H1 (cell line): ENCODE data around the gene PF4V1. TPM values are rescaled to one million over a fixed set of nuclear protein-coding genes. Genes with fewer than 3 reads are reported as not detected.

Experiments
- BACH1 ChIP-seq: IDR thresholded peaks from 2 replicates; pipeline ENCODE4 v1.6.1; 2012; ENCODE audit warnings: low read length, improper control_type of control experiment
- CBX5 ChIP-seq: fragments of 300-800, 300-1000 bp; sonication (generic); IDR thresholded peaks from 2 replicates; pipeline ENCODE4 v1.7.1; 2016; ENCODE audit warnings: antibody characterized with exemption, low read length, low read depth
- CTBP2 ChIP-seq: IDR thresholded peaks from 2 replicates; pipeline ENCODE4 v1.7.0; 2011; ENCODE audit warnings: borderline replicate concordance, mild to moderate bottlenecking, moderate library complexity, mixed read lengths, low read length; ENCODE audit not compliant: insufficient read depth, insufficient read length
- GABPA ChIP-seq: IDR thresholded peaks from 2 replicates; pipeline ENCODE4 v1.6.1; 2011; ENCODE audit warnings: mild to moderate bottlenecking, low read length, moderate library complexity, borderline replicate concordance; ENCODE audit not compliant: insufficient read depth
- GTF2F1 ChIP-seq: IDR thresholded peaks from 2 replicates; pipeline ENCODE4 v1.6.1; 2012; ENCODE audit warnings: low read depth, low read length, improper control_type of control experiment, borderline replicate concordance
- YY1 ChIP-seq: IDR thresholded peaks from 2 replicates; pipeline ENCODE4 v1.6.1; 2011; ENCODE audit warnings: low read depth, mild to moderate bottlenecking, low read length
- polyA plus RNA-seq, 7 experiments: library from polyadenylated mRNA; depleted of rRNA in 3 of 7; stranded (reverse) in 5 of 7; unstranded in 2 of 7; fragments of >200 nt in 5 of 7; fragments of 200-250 nt in 2 of 7; gene quantifications; 1 replicate in 5 of 7; 2 replicates in 1 of 7; 4 replicates in 1 of 7; pipeline versions ENCODE4 v1.2.1 to v1.2.3, GENCODE V29; 2011 to 2013; ENCODE audit warnings: missing spikeins in 2 of 7, mixed read lengths in 2 of 7
- total RNA-seq: library from RNA; stranded (reverse); fragmentation: NEBNext Ultra II Directional; extraction: Animal tissue kit (Norgen Biotek cat#: 25700); gene quantifications from 2 replicates; pipeline ENCODE4 v1.2.1, GENCODE V29; 2021

The PF4V1 gene
- total and polyA plus RNA-seq, 2 of the 8 experiments (the other 6 are each of a cell fraction or from before 2014, with no cell fraction given), result not detected

DNA sequence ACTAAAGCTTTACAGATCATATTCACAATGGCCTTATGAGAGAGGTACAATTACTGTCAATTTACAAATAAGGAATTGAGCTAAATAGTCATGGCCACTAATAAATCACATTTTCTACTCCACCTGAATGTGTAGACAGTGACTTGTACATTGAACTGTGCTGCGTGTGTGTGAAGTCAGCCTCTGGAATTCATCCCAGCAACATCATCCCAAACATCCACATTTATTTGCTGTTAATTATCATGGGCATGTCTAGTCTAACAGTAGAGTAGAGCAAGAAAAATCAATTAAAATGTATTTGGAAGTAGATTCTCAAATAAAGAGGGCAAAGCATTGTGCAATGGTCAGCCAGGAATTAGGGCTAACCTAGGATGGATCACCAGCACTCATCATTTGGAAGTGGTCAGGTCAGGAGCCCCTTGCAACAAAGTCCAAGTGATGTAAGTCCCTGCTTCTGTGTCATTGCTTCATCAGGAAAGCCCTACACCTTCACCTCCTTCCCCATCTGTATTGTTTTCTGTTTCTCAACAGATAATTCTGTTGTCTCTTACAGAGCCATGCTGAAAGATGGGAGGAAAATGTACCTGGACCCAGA, 4.8 kb upstream of the PF4V1 start (continued):
- no peak for TF ChIP-seq GABPA
- TF ChIP-seq GTF2F1, result no peak
- no peak for TF ChIP-seq CBX5
- no peak for TF ChIP-seq YY1
- no peak for TF ChIP-seq BACH1
- TF ChIP-seq CTBP2, result no peak
